ENCODE data around the gene RHOJ.

DNA sequence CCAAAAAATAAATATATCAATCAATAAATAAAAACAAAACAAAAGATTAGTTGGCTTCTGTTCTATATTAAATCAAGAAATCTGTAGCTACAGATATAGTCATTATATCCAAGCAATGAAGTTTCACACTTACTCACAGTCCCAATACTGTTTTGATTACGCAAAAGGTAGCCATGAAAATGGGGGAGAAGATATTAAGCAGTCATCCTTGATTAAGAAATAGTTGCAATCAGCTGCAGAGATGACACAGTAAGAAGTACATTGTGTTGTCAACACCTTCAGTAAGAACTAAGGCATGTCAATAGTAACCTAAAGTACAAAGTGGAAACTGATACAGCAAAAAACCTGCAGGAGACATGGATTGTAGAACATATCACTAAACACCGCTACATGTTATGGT lies 11.0 kb upstream of the RHOJ start:
- no peak for TF ChIP-seq CTCF (IDR thresholded peaks at IDR 0.05)
- no peak for TF ChIP-seq POLR2A (IDR thresholded peaks at IDR 0.05)
